Measurements from ENCODE around the gene GRK5.
A peak's percentile ranks its signal among the peaks of the same experiment; 100 is the strongest.
"Not testable (repeated sequence)": the region's sequence is repeated elsewhere in the genome, so short reads cannot be mapped to it uniquely, and the experiment has no call there.

GRK5 gene

DNA sequence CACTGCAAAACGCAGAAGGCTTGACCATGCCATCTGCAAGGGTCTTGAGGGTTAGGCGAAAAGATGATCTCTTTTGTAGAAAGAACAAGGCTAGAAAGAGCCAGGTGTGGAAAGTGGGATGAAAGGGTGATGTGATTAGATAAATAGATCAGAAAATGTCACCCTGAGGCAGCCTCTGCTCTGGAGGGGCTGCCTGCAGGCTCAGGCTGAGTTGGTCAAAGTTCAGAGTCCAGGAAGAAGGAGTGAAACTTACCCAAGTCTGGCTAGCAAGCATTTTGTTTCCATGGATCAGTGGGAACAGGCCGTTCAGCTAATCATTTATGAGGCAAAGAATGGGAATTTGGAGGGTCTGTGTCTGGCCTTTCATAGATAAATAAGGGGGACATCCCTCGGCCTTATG, 255.4 kb downstream of the GRK5 start:
- Histone ChIP-seq H2AFZ (ENCODE audit: low read depth, low read length) (no peak overlapping the region), H3K27ac (ENCODE audit: low read length) (no peak overlapping the region), H3K4me1 (ENCODE audit: low read length) (peaks cover 20% of the 10 kb centered on the region), H3K36me3 (replicated peaks; ENCODE audit: low read depth, low read length) (no peaks in the 10 kb centered on the region), H3K79me2 (ENCODE audit: low read length) (no peaks in the 10 kb centered on the region), H4K20me1 (ENCODE audit: insufficient read depth, low read length) (no peaks in the 10 kb centered on the region), H3K4me2 (ENCODE audit: low read length) (0 out of 2 replicates have a peak overlapping the region, but pooled peaks have one; percentile 62), H3K4me3 (ENCODE audit: low read length) (no peak overlapping the region), H3K9ac (ENCODE audit: low read length) (no peak overlapping the region), H3K27me3 (ENCODE audit: low read depth, low read length) (peaks cover 6% of the 10 kb centered on the region; the same call in 1 of the 2 replicates), H3K9me3 (ENCODE audit: insufficient read depth, low read length) (no peaks in the 10 kb centered on the region)
- no peak for TF ChIP-seq EZH2phosphoT487 (IDR thresholded peaks at IDR 0.05; ENCODE audit: low read depth)
- TF ChIP-seq, protein P1, sequence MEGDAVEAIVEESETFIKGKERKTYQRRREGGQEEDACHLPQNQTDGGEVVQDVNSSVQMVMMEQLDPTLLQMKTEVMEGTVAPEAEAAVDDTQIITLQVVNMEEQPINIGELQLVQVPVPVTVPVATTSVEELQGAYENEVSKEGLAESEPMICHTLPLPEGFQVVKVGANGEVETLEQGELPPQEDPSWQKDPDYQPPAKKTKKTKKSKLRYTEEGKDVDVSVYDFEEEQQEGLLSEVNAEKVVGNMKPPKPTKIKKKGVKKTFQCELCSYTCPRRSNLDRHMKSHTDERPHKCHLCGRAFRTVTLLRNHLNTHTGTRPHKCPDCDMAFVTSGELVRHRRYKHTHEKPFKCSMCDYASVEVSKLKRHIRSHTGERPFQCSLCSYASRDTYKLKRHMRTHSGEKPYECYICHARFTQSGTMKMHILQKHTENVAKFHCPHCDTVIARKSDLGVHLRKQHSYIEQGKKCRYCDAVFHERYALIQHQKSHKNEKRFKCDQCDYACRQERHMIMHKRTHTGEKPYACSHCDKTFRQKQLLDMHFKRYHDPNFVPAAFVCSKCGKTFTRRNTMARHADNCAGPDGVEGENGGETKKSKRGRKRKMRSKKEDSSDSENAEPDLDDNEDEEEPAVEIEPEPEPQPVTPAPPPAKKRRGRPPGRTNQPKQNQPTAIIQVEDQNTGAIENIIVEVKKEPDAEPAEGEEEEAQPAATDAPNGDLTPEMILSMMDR (IDR thresholded peaks at IDR 0.05; ENCODE audit: low read depth, low read length): no peak

DNA sequence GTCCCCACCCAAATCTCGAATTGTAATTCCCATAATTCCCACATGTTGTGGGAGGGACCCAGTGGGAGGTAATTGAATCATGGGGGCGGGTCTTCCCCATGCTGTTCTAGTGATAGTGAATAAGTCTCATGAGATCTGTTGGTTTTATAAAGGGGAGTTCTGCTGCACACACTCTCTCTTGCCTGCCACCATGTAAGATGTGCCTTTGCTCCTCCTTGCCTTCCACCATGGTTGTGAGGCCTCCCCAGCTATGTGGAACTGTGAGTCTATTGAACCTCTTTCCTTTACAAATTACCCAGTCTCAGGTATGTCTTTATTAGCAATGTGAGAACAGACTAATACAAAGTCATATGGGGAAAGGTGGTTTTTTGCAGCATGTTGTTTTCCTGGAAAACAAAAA, 255.8 kb downstream of the GRK5 start:
- not testable (repeated sequence) for H3K4me2 ChIP-seq (ENCODE audit: low read length); H3K79me2 ChIP-seq (ENCODE audit: low read length); H3K9ac ChIP-seq (ENCODE audit: low read length); H2AFZ ChIP-seq (ENCODE audit: low read depth, low read length); H3K27ac ChIP-seq (ENCODE audit: low read length); H3K9me3 ChIP-seq (ENCODE audit: insufficient read depth, low read length); H3K27me3 ChIP-seq (ENCODE audit: low read depth, low read length); H3K36me3 ChIP-seq (replicated peaks; ENCODE audit: low read depth, low read length); H3K4me3 ChIP-seq (ENCODE audit: low read length); H4K20me1 ChIP-seq (ENCODE audit: insufficient read depth, low read length)
- H3K4me1 ChIP-seq (ENCODE audit: low read length): peaks cover 20% of the 10 kb centered on the region

DNA sequence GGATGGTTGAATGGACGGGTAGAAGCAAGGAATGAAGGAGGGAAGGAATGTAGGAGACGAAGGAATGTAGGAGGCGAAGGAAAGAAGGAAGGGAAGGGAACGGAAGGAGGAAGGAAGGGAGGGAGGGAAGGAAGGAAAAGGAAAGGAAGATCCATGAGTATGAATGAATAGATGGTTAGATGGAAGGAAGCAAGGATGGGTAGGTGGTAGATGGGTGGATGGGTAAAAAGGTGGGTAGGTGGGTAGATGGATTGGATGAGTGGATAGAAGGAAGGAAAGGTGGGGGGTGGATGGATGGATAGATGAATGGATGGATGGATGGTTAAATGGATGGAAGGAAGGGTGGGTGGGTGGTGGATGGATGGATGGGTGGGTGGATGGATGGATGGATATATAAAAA, 257.7 kb downstream of the GRK5 start:
- no peaks in the 10 kb centered on the region for H4K20me1 ChIP-seq (ENCODE audit: insufficient read depth, low read length)
- no peak overlapping the region for H3K9ac ChIP-seq (ENCODE audit: low read length)
- no peak overlapping the region for H2AFZ ChIP-seq (ENCODE audit: low read depth, low read length)
- no peak overlapping the region for H3K4me2 ChIP-seq (ENCODE audit: low read length)
- H3K27me3 ChIP-seq (ENCODE audit: low read depth, low read length): peaks cover 6% of the 10 kb centered on the region; the same call in 1 of the 2 replicates
- H3K36me3 ChIP-seq (replicated peaks; ENCODE audit: low read depth, low read length): no peaks in the 10 kb centered on the region
- TF ChIP-seq, protein P1 (IDR thresholded peaks at IDR 0.05; ENCODE audit: low read depth, low read length): no peak
- TF ChIP-seq EZH2phosphoT487 (IDR thresholded peaks at IDR 0.05; ENCODE audit: low read depth): no peak
- no peak overlapping the region for H3K27ac ChIP-seq (ENCODE audit: low read length)
- H3K79me2 ChIP-seq (ENCODE audit: low read length): no peaks in the 10 kb centered on the region
- no peak overlapping the region for H3K4me3 ChIP-seq (ENCODE audit: low read length)
- no peaks in the 10 kb centered on the region for H3K9me3 ChIP-seq (ENCODE audit: insufficient read depth, low read length)
- H3K4me1 ChIP-seq (ENCODE audit: low read length): peaks cover 20% of the 10 kb centered on the region

GRCh38 chr10:119466076-119466475, 258.7 kb downstream of the GRK5 start:
- Histone ChIP-seq H3K4me3 (ENCODE audit: low read length) (no peak overlapping the region), H3K27ac (ENCODE audit: low read length) (no peak overlapping the region), H2AFZ (ENCODE audit: low read depth, low read length) (no peak overlapping the region), H3K9me3 (ENCODE audit: insufficient read depth, low read length) (no peaks in the 10 kb centered on the region), H3K79me2 (ENCODE audit: low read length) (no peaks in the 10 kb centered on the region), H3K4me2 (ENCODE audit: low read length) (no peak overlapping the region), H3K27me3 (ENCODE audit: low read depth, low read length) (peaks cover 10% of the 10 kb centered on the region; the same call in 1 of the 2 replicates), H3K9ac (ENCODE audit: low read length) (no peak overlapping the region), H3K4me1 (ENCODE audit: low read length) (peaks cover 16% of the 10 kb centered on the region), H4K20me1 (ENCODE audit: insufficient read depth, low read length) (no peaks in the 10 kb centered on the region), H3K36me3 (replicated peaks; ENCODE audit: low read depth, low read length) (no peaks in the 10 kb centered on the region)
- no peak for TF ChIP-seq EZH2phosphoT487 (IDR thresholded peaks at IDR 0.05; ENCODE audit: low read depth)
- TF ChIP-seq, protein P1 (IDR thresholded peaks at IDR 0.05; ENCODE audit: low read depth, low read length): no peak

GRCh38 chr10:119466655-119467054, 259.3 kb downstream of the GRK5 start:
- Histone ChIP-seq H3K4me1 (ENCODE audit: low read length) (peaks cover 14% of the 10 kb centered on the region), H3K27ac (ENCODE audit: low read length) (no peak overlapping the region), H3K4me3 (ENCODE audit: low read length) (no peak overlapping the region), H3K36me3 (replicated peaks; ENCODE audit: low read depth, low read length) (no peaks in the 10 kb centered on the region), H2AFZ (ENCODE audit: low read depth, low read length) (no peak overlapping the region), H3K27me3 (ENCODE audit: low read depth, low read length) (peaks cover 10% of the 10 kb centered on the region; the same call in 1 of the 2 replicates), H3K79me2 (ENCODE audit: low read length) (no peaks in the 10 kb centered on the region), H4K20me1 (ENCODE audit: insufficient read depth, low read length) (no peaks in the 10 kb centered on the region), H3K9ac (ENCODE audit: low read length) (no peak overlapping the region), H3K4me2 (ENCODE audit: low read length) (no peak overlapping the region), H3K9me3 (ENCODE audit: insufficient read depth, low read length) (no peaks in the 10 kb centered on the region)
- TF ChIP-seq, protein P1 (IDR thresholded peaks at IDR 0.05; ENCODE audit: low read depth, low read length): no peak
- TF ChIP-seq EZH2phosphoT487 (IDR thresholded peaks at IDR 0.05; ENCODE audit: low read depth): no peak

All from OCI-LY3 (cell line).